Lung (tissue), 12 donors: ENCODE data around the gene ZFR. TPM values are rescaled to one million over a fixed set of nuclear protein-coding genes. Genes with fewer than 3 reads are reported as not detected.
"Not testable (repeated sequence)": the region's sequence is repeated elsewhere in the genome, so short reads cannot be mapped to it uniquely, and the experiment has no call there.

Source experiments
- ATAC-seq: fragments of 200-7000 bp; cut with Tn5 transposase; one replicate; pipeline ENCODE4 v1.9.1; 2020; ENCODE audit warnings: moderate number of reproducible peaks; ENCODE audit not compliant: insufficient read depth, low FRiP score
- DNase-seq, 3 donors: peaks; one replicate each; pipeline ENCODE4 v3.0.0-alpha.2; 2013 to 2017
- H3K27ac ChIP-seq, 2 donors: one replicate each; pipeline ENCODE4 v1.5.1; 2013; ENCODE audit warnings: mild to moderate bottlenecking in 2 of 2, moderate library complexity in 2 of 2, control low read depth in 1 of 2, inconsistent platforms in 1 of 2, low read depth in 1 of 2, low read length in 1 of 2
- H3K27me3 ChIP-seq, 3 donors: one replicate each; pipeline ENCODE4 v1.5.1; 2013; ENCODE audit warnings: low read length in 2 of 3; ENCODE audit not compliant: control insufficient read depth in 3 of 3, insufficient read depth in 3 of 3
- H3K36me3 ChIP-seq, 4 donors: one replicate each; pipeline ENCODE4 v1.5.1; 2013; ENCODE audit warnings: low read length in 4 of 4, mild to moderate bottlenecking in 1 of 4, moderate library complexity in 1 of 4; ENCODE audit not compliant: control insufficient read depth in 4 of 4, insufficient read depth in 4 of 4
- H3K4me1 ChIP-seq, 5 donors: one replicate each; pipeline ENCODE4 v1.5.1; 2013; ENCODE audit warnings: low read length in 5 of 5, mild to moderate bottlenecking in 2 of 5, moderate library complexity in 1 of 5; ENCODE audit not compliant: control insufficient read depth in 5 of 5, insufficient read depth in 5 of 5
- H3K4me3 ChIP-seq: one replicate; pipeline ENCODE4 v1.5.1; 2013; ENCODE audit warnings: mild to moderate bottlenecking, control low read depth, moderate library complexity
- H3K9ac ChIP-seq, 2 donors: one replicate each; pipeline ENCODE4 v1.5.1; 2013; ENCODE audit warnings: low read length in 2 of 2, control low read depth in 1 of 2; ENCODE audit not compliant: insufficient read depth in 1 of 2
- H3K9me3 ChIP-seq, 4 donors: one replicate each; pipeline ENCODE4 v1.5.1; 2013; ENCODE audit warnings: low read length in 3 of 4, mild to moderate bottlenecking in 1 of 4, moderate library complexity in 1 of 4; ENCODE audit not compliant: control insufficient read depth in 4 of 4, insufficient read depth in 3 of 4
- WGBS, 2 donors: extraction: QIAGEN DNeasy Blood & Tissue Kit; methylation state at CpG; one replicate each; pipeline ENCODE4 v1.1.7; 2013; 5-methylcytosine and 5-hydroxymethylcytosine counted together
- polyA plus RNA-seq, 2 donors: library from polyadenylated mRNA; stranded (reverse); fragments of 200-250 nt; gene quantifications; one replicate each; pipeline ENCODE4 v1.2.1, GENCODE V29; 2013
- total RNA-seq, 2 donors: library from RNA; depleted of rRNA in 1 of 2; stranded (reverse); fragments of >200 nt in 1 of 2; gene quantifications; one replicate each; pipeline ENCODE4 v1.2.1, GENCODE V29; 2014 to 2021
- TF ChIP-seq, protein P1 (sequence below): IDR thresholded peaks from 2 replicates; pipeline ENCODE4 v1.5.1; 2012; ENCODE audit warnings: mild to moderate bottlenecking; ENCODE audit errors: control extremely low read depth, extremely low read depth
- donor health status: control.
- donor health status: control.
- donor health status: Bipolar disorder and iron deficiency.
- donor health status: healthy.
- donor health status: DM: yes; HTN: yes; CAD: no.

Gene ZFR
- total and polyA plus RNA-seq, 4 donors: 23.0 to 91.8 (median 37.9) TPM

DNA sequence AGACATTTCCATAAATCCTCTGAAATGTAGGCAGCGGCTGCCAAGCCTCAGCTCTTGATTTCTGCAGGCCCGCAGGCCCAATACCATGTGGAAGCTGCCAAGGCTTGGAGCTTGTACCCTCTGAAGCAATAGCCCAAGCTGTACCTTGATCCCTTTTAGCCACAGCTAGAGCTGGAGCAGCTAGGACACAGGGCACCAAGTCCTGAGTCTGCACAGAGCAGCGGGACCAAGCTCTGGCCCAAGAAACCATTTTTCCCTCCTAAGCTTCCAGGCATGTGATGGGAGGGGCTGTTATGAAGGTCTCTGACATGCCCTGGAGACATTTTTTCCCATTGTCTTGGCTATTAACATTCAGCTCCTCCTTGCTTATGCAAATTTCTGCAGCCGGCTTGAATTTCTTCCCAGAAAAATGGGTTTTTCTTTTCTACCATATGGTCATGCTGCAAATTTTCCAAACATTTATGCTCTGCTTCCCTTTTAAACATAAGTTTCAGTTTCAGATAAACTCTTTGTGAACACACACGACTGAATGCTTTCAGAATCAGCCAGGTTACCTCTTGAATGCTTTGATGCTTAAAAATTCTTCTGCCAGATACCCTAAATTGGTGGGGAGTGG is 14.4 kb upstream of the ZFR start:
- Histone ChIP-seq H3K36me3 (no peaks in the 10 kb centered on the region), H3K27ac (no peak overlapping the region), H3K4me3 (no peak overlapping the region), H3K4me1 (no peaks in the 10 kb centered on the region), H3K9ac (no peak overlapping the region), H3K27me3 (peaks cover 0 to 2% (median 0%) of the 10 kb centered on the region in 3 donors), H3K9me3 (peaks cover 0 to 3% (median 0%) of the 10 kb centered on the region in 4 donors)
- 87 to 91% methylated on average over 5 of the region's 5 CpGs for WGBS, 2 donors
- ATAC-seq (no peak), DNase-seq (no peak)
- TF ChIP-seq, protein P1, sequence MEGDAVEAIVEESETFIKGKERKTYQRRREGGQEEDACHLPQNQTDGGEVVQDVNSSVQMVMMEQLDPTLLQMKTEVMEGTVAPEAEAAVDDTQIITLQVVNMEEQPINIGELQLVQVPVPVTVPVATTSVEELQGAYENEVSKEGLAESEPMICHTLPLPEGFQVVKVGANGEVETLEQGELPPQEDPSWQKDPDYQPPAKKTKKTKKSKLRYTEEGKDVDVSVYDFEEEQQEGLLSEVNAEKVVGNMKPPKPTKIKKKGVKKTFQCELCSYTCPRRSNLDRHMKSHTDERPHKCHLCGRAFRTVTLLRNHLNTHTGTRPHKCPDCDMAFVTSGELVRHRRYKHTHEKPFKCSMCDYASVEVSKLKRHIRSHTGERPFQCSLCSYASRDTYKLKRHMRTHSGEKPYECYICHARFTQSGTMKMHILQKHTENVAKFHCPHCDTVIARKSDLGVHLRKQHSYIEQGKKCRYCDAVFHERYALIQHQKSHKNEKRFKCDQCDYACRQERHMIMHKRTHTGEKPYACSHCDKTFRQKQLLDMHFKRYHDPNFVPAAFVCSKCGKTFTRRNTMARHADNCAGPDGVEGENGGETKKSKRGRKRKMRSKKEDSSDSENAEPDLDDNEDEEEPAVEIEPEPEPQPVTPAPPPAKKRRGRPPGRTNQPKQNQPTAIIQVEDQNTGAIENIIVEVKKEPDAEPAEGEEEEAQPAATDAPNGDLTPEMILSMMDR: no peak

DNA sequence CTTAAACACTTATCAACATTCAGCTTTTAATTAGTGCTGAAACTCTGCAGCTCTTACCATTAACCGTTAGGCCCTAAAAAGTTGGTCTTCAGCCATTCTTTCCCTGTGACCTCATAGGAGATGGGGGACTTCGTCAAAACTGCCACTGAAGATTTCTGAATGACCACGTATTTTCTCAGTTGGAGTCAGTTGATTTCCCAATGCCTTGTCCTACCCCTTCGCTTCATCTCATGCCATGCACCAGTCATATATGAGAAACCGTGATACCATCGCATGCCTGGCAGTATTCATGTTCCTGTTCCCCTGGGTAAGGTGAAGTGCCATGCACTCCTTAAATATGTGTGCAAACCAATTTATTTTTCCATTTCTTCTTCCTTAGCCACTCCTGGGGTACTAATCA is 10.8 kb upstream of the ZFR start:
- DNase-seq: no peak
- TF ChIP-seq, protein P1: no peak
- no peaks in the 10 kb centered on the region for H3K36me3 ChIP-seq
- H3K27ac ChIP-seq: no peak overlapping the region
- peaks cover 0 to 2% (median 0%) of the 10 kb centered on the region in 3 donors for H3K27me3 ChIP-seq
- no peak for ATAC-seq
- no peak overlapping the region for H3K4me3 ChIP-seq
- peaks cover 0 to 3% (median 0%) of the 10 kb centered on the region in 4 donors for H3K9me3 ChIP-seq
- WGBS, 2 donors: 89 to 94% methylated on average over 6 of the region's 6 CpGs
- H3K9ac ChIP-seq: no peak overlapping the region
- H3K4me1 ChIP-seq: no peaks in the 10 kb centered on the region

DNA sequence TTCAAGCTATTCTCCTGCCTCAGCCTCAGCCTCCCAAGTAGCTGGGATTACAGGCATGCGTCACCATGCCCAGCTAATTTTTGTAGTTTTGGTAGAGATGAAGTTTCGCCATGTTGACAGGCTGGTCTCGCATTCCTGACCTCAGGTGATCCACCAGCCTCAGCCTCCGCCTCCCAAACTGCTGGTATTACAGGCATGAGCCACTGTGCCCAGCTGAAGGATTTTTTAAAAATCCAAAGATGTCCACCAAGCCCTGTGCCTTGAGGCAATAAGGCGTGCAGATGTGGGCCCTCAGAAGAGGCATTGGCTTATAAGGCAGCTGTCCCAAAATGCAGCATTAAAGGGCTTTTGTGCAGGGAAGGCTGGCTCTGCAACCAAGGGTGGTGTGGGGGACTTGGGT is 10.3 kb upstream of the ZFR start:
- Histone ChIP-seq H3K4me1 (no peaks in the 10 kb centered on the region), H3K27me3 (peaks cover 0 to 2% (median 0%) of the 10 kb centered on the region in 3 donors), H3K27ac (no peak overlapping the region), H3K9me3 (peaks cover 0 to 3% (median 0%) of the 10 kb centered on the region in 4 donors), H3K4me3 (no peak overlapping the region), H3K36me3 (no peaks in the 10 kb centered on the region), H3K9ac (no peak overlapping the region)
- ATAC-seq (no peak), DNase-seq (no peak)
- TF ChIP-seq, protein P1: no peak
- 94 to 97% methylated on average over 5 of the region's 5 CpGs for WGBS, 2 donors

DNA sequence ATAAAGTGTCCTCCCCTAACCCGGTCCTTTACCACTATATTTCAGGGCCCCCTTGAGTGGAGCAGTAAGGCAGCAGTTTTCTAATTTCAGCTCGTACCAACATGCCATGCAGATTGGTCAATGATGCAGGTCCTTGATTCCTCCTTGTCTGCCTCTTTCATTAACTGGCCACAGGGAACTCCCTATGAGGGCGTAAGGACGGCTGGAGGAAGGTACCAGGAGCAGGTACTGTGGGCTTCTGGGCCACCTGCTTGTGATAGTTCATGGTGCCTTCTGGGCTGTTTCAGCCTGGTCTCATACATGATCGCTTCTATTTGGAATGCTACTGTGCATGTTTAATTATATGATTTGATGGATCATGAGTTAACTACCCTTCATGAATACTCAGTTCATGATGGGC is 9.4 kb upstream of the ZFR start:
- H3K36me3 ChIP-seq: no peaks in the 10 kb centered on the region
- H3K4me3 ChIP-seq: no peak overlapping the region
- no peaks in the 10 kb centered on the region for H3K4me1 ChIP-seq
- no peak for ATAC-seq
- TF ChIP-seq, protein P1: no peak
- peaks cover 0 to 2% (median 0%) of the 10 kb centered on the region in 3 donors for H3K27me3 ChIP-seq
- no peak overlapping the region for H3K27ac ChIP-seq
- no peak for DNase-seq
- 91 to 93% methylated on average over 5 of the region's 5 CpGs for WGBS, 2 donors
- H3K9me3 ChIP-seq: peaks cover 0 to 2% (median 0%) of the 10 kb centered on the region in 4 donors
- H3K9ac ChIP-seq: no peak overlapping the region

DNA sequence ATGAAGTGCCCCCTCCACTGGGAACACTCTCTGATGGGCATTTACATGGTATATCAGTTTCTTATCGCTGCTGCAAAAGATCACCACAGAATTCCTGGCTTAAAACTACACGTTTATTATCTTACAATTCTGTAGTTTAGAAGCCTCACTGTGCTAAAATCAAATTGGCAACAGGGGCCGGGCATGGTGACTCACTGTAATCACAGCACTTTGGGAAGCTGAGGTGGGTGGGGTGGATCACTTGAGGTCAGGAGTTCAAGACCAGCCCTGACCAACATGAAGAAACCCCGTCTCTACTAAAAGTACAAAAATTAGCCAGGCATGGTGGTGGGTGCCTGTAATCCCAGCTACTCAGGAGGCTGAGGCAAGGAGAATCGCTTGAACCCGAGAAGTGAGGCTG is 7.8 kb upstream of the ZFR start:
- not testable (repeated sequence) for DNase-seq, H3K4me1 ChIP-seq, H3K36me3 ChIP-seq, H3K9me3 ChIP-seq, ATAC-seq, H3K27ac ChIP-seq, H3K27me3 ChIP-seq, H3K4me3 ChIP-seq, H3K9ac ChIP-seq
- WGBS, 2 donors: 90 to 92% methylated on average over 6 of the region's 6 CpGs
